ENCODE measurements around the gene BBS2. TPM values are rescaled to one million over a fixed set of nuclear protein-coding genes. Genes with fewer than 3 reads are reported as not detected.

Gene BBS2
- polyA plus RNA-seq, 1 donor from 2014 or later, result 197 TPM

- Histone ChIP-seq H3K27ac (ENCODE audit: low read length) (no peak overlapping the region), H3F3A (ENCODE audit: insufficient read depth, low read length, poor library complexity, severe bottlenecking) (no peaks in the 10 kb centered on the region), H3K9me3 (ENCODE audit: low read length) (no peaks in the 10 kb centered on the region), H4K20me1 (ENCODE audit: insufficient read depth) (no peaks in the 10 kb centered on the region), H3K9me2 (ENCODE audit: insufficient read depth, low read length) (no peaks in the 10 kb centered on the region), H2AFZ (ENCODE audit: low read depth, low read length) (no peak overlapping the region), H3K79me2 (replicated peaks; ENCODE audit: insufficient read depth, low read length) (no peaks in the 10 kb centered on the region), H3K36me3 (ENCODE audit: insufficient read depth, low read length) (no peaks in the 10 kb centered on the region), H3K27me3 (ENCODE audit: insufficient read depth, low read depth, low read length) (no peaks in the 10 kb centered on the region), H3K4me3 (ENCODE audit: low read length) (no peak overlapping the region), H3K4me2 (ENCODE audit: low read length) (no peak overlapping the region), H3K9ac (ENCODE audit: low read length) (no peak overlapping the region)
- TF ChIP-seq EP300 (conservative IDR thresholded peaks at IDR 0.05; ENCODE audit: poor library complexity, severe bottlenecking), result no peak
- TF ChIP-seq RAD21 (conservative IDR thresholded peaks at IDR 0.05), result no peak
- no peak for TF ChIP-seq POLR2AphosphoS5 (IDR thresholded peaks at IDR 0.05)
- TF ChIP-seq TAF1 (IDR thresholded peaks at IDR 0.05; ENCODE audit: low read depth), result no peak
- no peak for TF ChIP-seq EZH2 (IDR thresholded peaks at IDR 0.05; ENCODE audit: borderline replicate concordance, insufficient read depth, low read length, poor library complexity, severe bottlenecking)
Observed at GRCh38 chr16:56539656-56540055, 19.8 kb upstream of the BBS2 start.

- Histone ChIP-seq H3K4me3 (ENCODE audit: low read length) (no peak overlapping the region), H3K9me3 (ENCODE audit: low read length) (no peaks in the 10 kb centered on the region), H3K9ac (ENCODE audit: low read length) (no peak overlapping the region), H3K27me3 (ENCODE audit: insufficient read depth, low read depth, low read length) (no peaks in the 10 kb centered on the region), H2AFZ (ENCODE audit: low read depth, low read length) (no peak overlapping the region), H3K4me2 (ENCODE audit: low read length) (no peak overlapping the region), H3K9me2 (ENCODE audit: insufficient read depth, low read length) (no peaks in the 10 kb centered on the region), H3F3A (ENCODE audit: insufficient read depth, low read length, poor library complexity, severe bottlenecking) (no peaks in the 10 kb centered on the region), H4K20me1 (ENCODE audit: insufficient read depth) (no peaks in the 10 kb centered on the region), H3K36me3 (ENCODE audit: insufficient read depth, low read length) (no peaks in the 10 kb centered on the region), H3K27ac (ENCODE audit: low read length) (no peak overlapping the region), H3K79me2 (replicated peaks; ENCODE audit: insufficient read depth, low read length) (no peaks in the 10 kb centered on the region)
- no peak for TF ChIP-seq MXI1 (conservative IDR thresholded peaks at IDR 0.05; ENCODE audit: poor library complexity, severe bottlenecking)
Observed at GRCh38 chr16:56538331-56538730, 18.5 kb upstream of the BBS2 start.

- H3F3A ChIP-seq (ENCODE audit: insufficient read depth, low read length, poor library complexity, severe bottlenecking), result no peaks in the 10 kb centered on the region
- H3K9me2 ChIP-seq (ENCODE audit: insufficient read depth, low read length), result no peaks in the 10 kb centered on the region
- no peaks in the 10 kb centered on the region for H3K79me2 ChIP-seq (replicated peaks; ENCODE audit: insufficient read depth, low read length)
- TF ChIP-seq POLR2AphosphoS5 (IDR thresholded peaks at IDR 0.05) (no peak), TAF1 (IDR thresholded peaks at IDR 0.05; ENCODE audit: low read depth) (no peak), CTCF (IDR thresholded peaks at IDR 0.05; ENCODE audit: poor library complexity, severe bottlenecking) (no peak), EZH2 (IDR thresholded peaks at IDR 0.05; ENCODE audit: borderline replicate concordance, insufficient read depth, low read length, poor library complexity, severe bottlenecking) (no peak), RAD21 (conservative IDR thresholded peaks at IDR 0.05) (no peak), MXI1 (conservative IDR thresholded peaks at IDR 0.05; ENCODE audit: poor library complexity, severe bottlenecking) (no peak), SMC3 (conservative IDR thresholded peaks at IDR 0.05; ENCODE audit: poor library complexity) (no peak), REST (IDR thresholded peaks at IDR 0.05; ENCODE audit: borderline replicate concordance) (no peak), EP300 (conservative IDR thresholded peaks at IDR 0.05; ENCODE audit: poor library complexity, severe bottlenecking) (no peak)
- no peaks in the 10 kb centered on the region for H4K20me1 ChIP-seq (ENCODE audit: insufficient read depth)
- H3K27ac ChIP-seq (ENCODE audit: low read length), result no peak overlapping the region
- no peak overlapping the region for H3K9ac ChIP-seq (ENCODE audit: low read length)
- no peak overlapping the region for H3K4me3 ChIP-seq (ENCODE audit: low read length)
- no peaks in the 10 kb centered on the region for H3K9me3 ChIP-seq (ENCODE audit: low read length)
- H2AFZ ChIP-seq (ENCODE audit: low read depth, low read length), result no peak overlapping the region
- no peaks in the 10 kb centered on the region for H3K36me3 ChIP-seq (ENCODE audit: insufficient read depth, low read length)
- no peak overlapping the region for H3K4me2 ChIP-seq (ENCODE audit: low read length)
- no peaks in the 10 kb centered on the region for H3K27me3 ChIP-seq (ENCODE audit: insufficient read depth, low read depth, low read length)
Observed at GRCh38 chr16:56534847-56535383, 15.1 kb upstream of the BBS2 start.
